Upper lobe of right lung (tissue), 1 donor: ENCODE data around the gene TIGD7. TPM values are rescaled to one million over a fixed set of nuclear protein-coding genes. Genes with fewer than 3 reads are reported as not detected.
"Not testable (repeated sequence)": the region's sequence is repeated elsewhere in the genome, so short reads cannot be mapped to it uniquely, and the experiment has no call there.

ENCODE experiments used
- ATAC-seq: fragments of 200-7000 bp; cut with Tn5 transposase; one replicate; pipeline ENCODE4 v1.9.1; 2020; ENCODE audit warnings: mild to moderate bottlenecking, moderate library complexity
- DNase-seq: peaks from one replicate; pipeline ENCODE4 v3.0.0-alpha.2; 2020
- H3K27ac ChIP-seq: fragments of 200-600 bp; one replicate; pipeline ENCODE4 v1.8.0; 2022
- H3K27me3 ChIP-seq: fragments of 200-600 bp; one replicate; pipeline ENCODE4 v1.8.0; 2022; ENCODE audit warnings: mild to moderate bottlenecking
- H3K36me3 ChIP-seq: fragments of 200-600 bp; one replicate; pipeline ENCODE4 v1.8.0; 2022
- H3K4me1 ChIP-seq: fragments of 200-600 bp; one replicate; pipeline ENCODE4 v1.8.0; 2022
- H3K4me3 ChIP-seq: fragments of 200-600 bp; one replicate; pipeline ENCODE4 v1.8.0; 2022; ENCODE audit warnings: mild to moderate bottlenecking
- H3K9me3 ChIP-seq: fragments of 200-600 bp; one replicate; pipeline ENCODE4 v1.8.0; 2022
- CTCF ChIP-seq: fragments of 200-600 bp; IDR thresholded peaks from one replicate; pipeline ENCODE4 v1.8.0; 2022; ENCODE audit warnings: antibody characterized with exemption
- intact Hi-C: fragments of 100-400 bp; cut with DNase I; formaldehyde crosslinking; loops from one replicate; pipeline ENCODE4 v1.11.0; 2022
- total RNA-seq: library from RNA; stranded (reverse); fragmentation: NEBNext Ultra II Directional; extraction: Animal tissue kit (Norgen Biotek cat#: 25700); gene quantifications from one replicate; pipeline ENCODE4 v1.2.1, GENCODE V29; 2021
- donor health status: DM: no; HTN: yes; CAD: no; lungs with severe emphysema.

Gene TIGD7
- total RNA-seq, 1 donor from 2014 or later, result 6.9 TPM

GRCh38 chr16:3281222-3281820 is 23.9 kb downstream of the TIGD7 start:
- H3K4me3 ChIP-seq, result no peak overlapping the region

GRCh38 chr16:3276679-3277078 is 28.6 kb downstream of the TIGD7 start:
- intact Hi-C loops, result no loop called here
- no peak overlapping the region for H3K27ac ChIP-seq
- no peak for ATAC-seq
- no peaks in the 10 kb centered on the region for H3K36me3 ChIP-seq
- no peaks in the 10 kb centered on the region for H3K4me1 ChIP-seq
- TF ChIP-seq CTCF, result no peak
- no peak for DNase-seq
- no peaks in the 10 kb centered on the region for H3K27me3 ChIP-seq
- no peaks in the 10 kb centered on the region for H3K9me3 ChIP-seq
- H3K4me3 ChIP-seq, result no peak overlapping the region

More at GRCh38 chr16:3281222-3281820, 23.9 kb downstream of the TIGD7 start:
- Histone ChIP-seq H3K4me1 (peaks cover 14% of the 10 kb centered on the region), H3K27ac (no peak overlapping the region), H3K27me3 (no peaks in the 10 kb centered on the region), H3K9me3 (no peaks in the 10 kb centered on the region), H3K36me3 (peaks cover 10% of the 10 kb centered on the region)
- intact Hi-C loops, result no loop called here
- no peak for TF ChIP-seq CTCF
- DNase-seq (no peak), ATAC-seq (no peak)

- intact Hi-C loops, result no loop called here
- Histone ChIP-seq H3K9me3 (no peaks in the 10 kb centered on the region), H3K27me3 (no peaks in the 10 kb centered on the region), H3K36me3 (no peaks in the 10 kb centered on the region), H3K4me3 (no peak overlapping the region), H3K4me1 (no peaks in the 10 kb centered on the region), H3K27ac (no peak overlapping the region)
- DNase-seq (no peak), ATAC-seq (no peak)
- no peak for TF ChIP-seq CTCF
Measured at GRCh38 chr16:3274947-3275346, 30.3 kb downstream of the TIGD7 start.

GRCh38 chr16:3274490-3274889 is 30.7 kb downstream of the TIGD7 start:
- H3K36me3 ChIP-seq, result no peaks in the 10 kb centered on the region
- no peaks in the 10 kb centered on the region for H3K27me3 ChIP-seq
- TF ChIP-seq CTCF, result no peak
- H3K9me3 ChIP-seq, result no peaks in the 10 kb centered on the region
- H3K4me3 ChIP-seq, result no peak overlapping the region
- H3K4me1 ChIP-seq, result no peaks in the 10 kb centered on the region
- H3K27ac ChIP-seq, result no peak overlapping the region
- DNase-seq (no peak), ATAC-seq (no peak)
- intact Hi-C loops, result no loop called here

- H3K27me3 ChIP-seq, H3K4me1 ChIP-seq, intact Hi-C loops, DNase-seq, H3K4me3 ChIP-seq, H3K36me3 ChIP-seq, ATAC-seq, H3K9me3 ChIP-seq, H3K27ac ChIP-seq: not testable (repeated sequence)
Measured at GRCh38 chr16:3271281-3271680, 33.9 kb downstream of the TIGD7 start.

- intact Hi-C loops, result not testable (repeated sequence)
Measured at GRCh38 chr16:3270718-3271117, 34.5 kb downstream of the TIGD7 start.

GRCh38 chr16:3268294-3268693 is 36.9 kb downstream of the TIGD7 start:
- Histone ChIP-seq H3K27me3 (no peaks in the 10 kb centered on the region), H3K36me3 (no peaks in the 10 kb centered on the region), H3K4me1 (peaks cover 12% of the 10 kb centered on the region), H3K27ac (no peak overlapping the region), H3K9me3 (no peaks in the 10 kb centered on the region), H3K4me3 (no peak overlapping the region)
- intact Hi-C loops, result no loop called here
- no peak for DNase-seq
- ATAC-seq, result no peak
- no peak for TF ChIP-seq CTCF

More at GRCh38 chr16:3270718-3271117, 34.5 kb downstream of the TIGD7 start:
- H3K27me3 ChIP-seq, H3K4me3 ChIP-seq, H3K9me3 ChIP-seq, ATAC-seq, H3K4me1 ChIP-seq, H3K36me3 ChIP-seq, DNase-seq, H3K27ac ChIP-seq: not testable (repeated sequence)
